AG04449 (cell line): ENCODE results near the gene AZU1.
"Not testable (repeated sequence)": the region's sequence is repeated elsewhere in the genome, so short reads cannot be mapped to it uniquely, and the experiment has no call there.

Source experiments
- CTCF ChIA-PET: fragments of 350-600 bp; formaldehyde crosslinking; extraction: SDS; loops from one replicate; lab custom pipeline; 2021; ENCODE audit warnings: antibody characterized with exemption; lab: Yijun Ruan, JAX
- POLR2A ChIA-PET: fragments of 400-600, 350-600 bp; formaldehyde crosslinking; extraction: SDS; loops from one replicate; lab custom pipeline; 2020; ENCODE audit warnings: antibody characterized with exemption, inconsistent platforms; lab: Yijun Ruan, JAX
- DNase-seq: peaks from one replicate; pipeline ENCODE4 v3.0.0-alpha.2; 2010; ENCODE audit warnings: low read depth, low spot score
- H3K4me3 ChIP-seq: 2 replicates; pipeline ENCODE4 v1.5.1; 2011; ENCODE audit warnings: low read depth, mild to moderate bottlenecking, control low read depth, low read length
- TF ChIP-seq, protein P1 (sequence below): IDR thresholded peaks from one replicate; pipeline ENCODE4 v1.5.1; 2011; ENCODE audit warnings: mild to moderate bottlenecking, moderate library complexity, low read length, control low read depth, inconsistent platforms; ENCODE audit not compliant: insufficient read depth; ENCODE audit errors: missing control alignments

Gene AZU1

DNA sequence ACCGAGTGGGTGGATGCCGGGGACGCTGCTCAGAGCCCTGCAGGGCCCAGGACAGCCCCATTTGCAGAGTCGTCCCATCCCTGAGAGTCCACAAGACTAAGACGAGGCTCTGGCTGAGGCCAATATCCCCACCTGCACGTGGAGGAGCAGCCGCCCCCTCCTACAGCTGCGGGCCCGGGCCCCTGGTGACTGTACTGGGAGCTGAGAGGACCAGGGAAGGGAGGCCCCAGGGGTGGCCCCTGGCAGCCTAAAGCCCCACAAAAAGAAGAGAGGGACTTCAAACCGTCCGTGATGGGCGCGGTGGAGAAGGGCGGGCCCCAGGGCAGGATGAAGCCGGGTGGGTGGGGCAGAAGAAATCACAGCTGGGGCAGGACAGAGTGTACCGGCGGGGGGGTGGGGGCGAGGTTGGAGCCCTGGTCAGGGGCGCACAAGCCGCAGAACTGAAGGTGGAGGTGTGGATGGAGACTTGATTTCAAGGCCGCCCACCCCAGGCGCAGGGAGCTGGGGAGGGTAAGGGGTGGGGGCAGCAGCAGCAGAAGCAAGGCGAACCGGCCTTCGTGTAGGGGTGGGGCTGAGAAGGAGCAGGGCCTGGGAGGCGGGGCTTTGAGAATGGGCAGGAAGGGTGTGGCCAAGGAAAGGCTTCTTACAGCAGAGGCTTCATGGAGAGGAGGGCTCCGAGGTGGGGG, 44.8 kb downstream of the AZU1 start:
- ChIA-PET POLR2A (no interaction called here), CTCF (no interaction called here)
- H3K4me3 ChIP-seq = no peak overlapping the region
- TF ChIP-seq, protein P1, sequence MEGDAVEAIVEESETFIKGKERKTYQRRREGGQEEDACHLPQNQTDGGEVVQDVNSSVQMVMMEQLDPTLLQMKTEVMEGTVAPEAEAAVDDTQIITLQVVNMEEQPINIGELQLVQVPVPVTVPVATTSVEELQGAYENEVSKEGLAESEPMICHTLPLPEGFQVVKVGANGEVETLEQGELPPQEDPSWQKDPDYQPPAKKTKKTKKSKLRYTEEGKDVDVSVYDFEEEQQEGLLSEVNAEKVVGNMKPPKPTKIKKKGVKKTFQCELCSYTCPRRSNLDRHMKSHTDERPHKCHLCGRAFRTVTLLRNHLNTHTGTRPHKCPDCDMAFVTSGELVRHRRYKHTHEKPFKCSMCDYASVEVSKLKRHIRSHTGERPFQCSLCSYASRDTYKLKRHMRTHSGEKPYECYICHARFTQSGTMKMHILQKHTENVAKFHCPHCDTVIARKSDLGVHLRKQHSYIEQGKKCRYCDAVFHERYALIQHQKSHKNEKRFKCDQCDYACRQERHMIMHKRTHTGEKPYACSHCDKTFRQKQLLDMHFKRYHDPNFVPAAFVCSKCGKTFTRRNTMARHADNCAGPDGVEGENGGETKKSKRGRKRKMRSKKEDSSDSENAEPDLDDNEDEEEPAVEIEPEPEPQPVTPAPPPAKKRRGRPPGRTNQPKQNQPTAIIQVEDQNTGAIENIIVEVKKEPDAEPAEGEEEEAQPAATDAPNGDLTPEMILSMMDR = no peak
- DNase-seq = no peak

DNA sequence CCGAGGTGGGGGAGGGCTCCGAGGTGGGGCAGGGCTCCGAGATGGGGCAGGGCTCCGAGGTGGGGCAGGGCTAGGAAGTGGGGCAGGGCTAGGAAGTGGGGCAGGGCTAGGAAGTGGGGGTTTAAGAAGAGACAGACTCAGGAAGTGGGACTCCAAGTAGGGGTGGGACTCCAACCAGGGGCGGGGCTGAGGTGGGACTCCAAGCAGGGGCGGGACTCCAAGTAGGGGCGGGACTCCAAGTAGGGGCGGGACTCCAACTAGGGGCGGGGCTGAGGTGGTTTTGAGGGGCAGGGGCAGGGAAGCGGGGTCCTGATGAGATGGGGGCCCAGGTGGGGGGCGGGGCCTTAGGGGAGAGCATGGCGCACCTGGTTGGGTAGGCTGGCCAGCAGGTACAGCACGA, 45.4 kb downstream of the AZU1 start:
- no peak for DNase-seq
- CTCF ChIA-PET = interaction anchor here (0.6 to 1.5 kb wide), 2 partner anchors 9 to 103 kb away, joined by 3 read pairs; no protein-coding TSS in a partner anchor
- POLR2A ChIA-PET = no interaction called here
- TF ChIP-seq, protein P1 = no peak
- no peak overlapping the region for H3K4me3 ChIP-seq

DNA sequence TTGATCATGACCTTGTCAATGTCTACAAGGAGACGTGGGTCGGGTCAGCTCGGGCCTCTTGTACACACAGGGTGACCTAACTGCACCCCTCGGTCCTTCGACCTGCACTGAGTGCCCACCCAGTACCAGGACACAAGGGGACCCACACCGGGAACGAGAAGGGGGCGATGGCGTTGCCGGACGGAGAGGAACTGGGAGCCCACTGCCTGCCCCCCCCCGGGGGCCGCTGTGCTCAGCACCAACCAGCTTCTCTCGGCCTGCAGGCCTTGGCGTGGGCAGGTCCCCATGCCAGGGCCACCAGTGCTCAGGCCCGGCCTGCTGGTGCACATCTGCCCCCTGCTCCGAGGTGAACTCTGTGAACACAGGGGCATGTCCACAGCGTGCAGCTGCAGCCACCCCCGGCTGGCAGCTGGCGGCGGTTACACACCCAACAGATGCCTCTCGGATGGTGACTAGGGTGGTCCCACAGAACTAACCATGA, 46.0 kb downstream of the AZU1 start:
- POLR2A ChIA-PET = no interaction called here
- TF ChIP-seq, protein P1 = no peak

DNA sequence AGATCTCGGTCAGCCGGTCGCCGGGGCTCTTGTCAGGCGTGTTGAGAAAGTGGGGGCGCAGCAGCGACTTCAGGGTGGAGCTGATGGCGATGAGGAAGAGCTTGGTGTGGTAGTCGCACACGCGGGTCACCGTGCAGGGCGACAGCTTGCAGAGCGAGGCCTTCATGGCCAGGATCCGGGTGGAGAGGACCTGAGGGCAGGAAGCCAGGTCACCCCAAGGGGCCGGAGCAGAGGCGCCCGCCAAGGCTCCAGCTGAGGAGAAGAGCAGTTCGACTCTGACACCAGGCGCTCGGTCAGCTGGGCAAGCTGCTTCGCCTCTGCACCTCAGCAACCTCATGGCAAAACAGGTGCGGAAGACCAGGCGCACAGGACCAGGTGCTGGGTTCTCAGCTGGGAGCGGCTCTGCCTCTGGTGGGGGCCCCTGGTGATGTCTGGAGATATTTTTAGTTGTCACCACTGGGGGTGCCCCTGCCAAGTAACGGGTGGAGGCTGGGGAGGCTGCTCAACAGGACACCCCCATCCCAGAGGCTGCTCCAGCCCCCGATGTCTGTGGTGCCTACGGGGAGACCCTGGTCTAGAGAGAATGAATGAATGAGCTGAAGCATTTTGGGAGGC, 47.7 kb downstream of the AZU1 start:
- ChIA-PET POLR2A (no interaction called here), CTCF (interaction anchor here (0.9 to 1.7 kb wide), 2 partner anchors 19 to 107 kb away, joined by 3 to 7 read pairs; no protein-coding TSS in a partner anchor)
- TF ChIP-seq, protein P1 = no peak
- H3K4me3 ChIP-seq = no peak overlapping the region
- DNase-seq = no peak

More for the DNA sequence above, 46.0 kb downstream of the AZU1 start:
- CTCF ChIA-PET = interaction anchor here (0.6 to 1.5 kb wide), 2 partner anchors 9 to 104 kb away, joined by 3 read pairs; no protein-coding TSS in a partner anchor
- DNase-seq = no peak
- H3K4me3 ChIP-seq = no peak overlapping the region

DNA sequence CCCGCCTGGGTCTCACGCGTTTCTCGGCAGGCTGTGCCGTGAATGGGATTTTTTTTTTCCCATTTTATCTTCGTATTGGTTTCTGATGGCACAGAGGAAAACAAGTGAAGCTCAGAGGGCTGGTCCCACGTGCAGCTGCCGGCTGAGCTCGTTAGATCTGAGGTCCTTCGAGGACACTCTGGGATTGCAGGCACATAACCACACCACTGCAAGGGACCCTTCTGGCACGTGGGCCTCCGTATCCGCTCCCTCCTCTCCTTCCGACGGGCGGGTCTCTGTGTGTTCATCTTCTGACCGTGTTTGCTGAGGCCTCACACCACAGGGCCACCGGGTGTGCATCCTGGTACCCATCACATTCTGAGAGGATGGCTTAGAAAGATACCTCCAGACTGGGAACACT, 48.5 kb downstream of the AZU1 start:
- no peak for DNase-seq
- no peak overlapping the region for H3K4me3 ChIP-seq
- CTCF ChIA-PET = no interaction called here
- TF ChIP-seq, protein P1 = no peak
- POLR2A ChIA-PET = no interaction called here

DNA sequence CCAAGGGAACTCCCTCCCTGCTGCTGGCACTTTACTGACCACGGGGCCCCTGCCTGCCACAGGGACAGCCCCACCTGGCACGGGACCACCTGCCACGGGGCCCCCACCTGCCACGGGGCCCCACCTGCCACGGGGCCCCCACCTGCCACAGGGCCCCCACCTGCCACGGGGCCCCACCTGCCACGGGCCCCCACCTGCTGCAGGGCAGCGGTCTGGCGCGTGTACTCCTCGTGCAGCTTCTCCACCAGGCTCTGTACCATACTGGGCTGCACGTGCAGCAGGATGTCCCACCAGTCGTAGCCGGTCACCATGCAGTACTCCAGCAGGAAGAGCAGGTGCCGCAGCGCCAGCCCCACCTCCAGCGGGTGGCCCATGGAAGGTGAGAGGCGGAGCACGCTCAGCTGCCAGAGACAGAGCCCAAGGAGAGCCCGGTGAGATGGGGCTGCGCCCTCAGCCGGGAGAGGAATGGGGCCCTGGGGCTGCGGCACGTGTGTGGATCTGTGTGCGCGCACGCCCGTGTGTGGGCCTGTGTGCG, 49.2 kb downstream of the AZU1 start:
- H3K4me3 ChIP-seq = no peak overlapping the region
- ChIA-PET CTCF (no interaction called here), POLR2A (no interaction called here)
- TF ChIP-seq, protein P1 = no peak
- no peak for DNase-seq

DNA sequence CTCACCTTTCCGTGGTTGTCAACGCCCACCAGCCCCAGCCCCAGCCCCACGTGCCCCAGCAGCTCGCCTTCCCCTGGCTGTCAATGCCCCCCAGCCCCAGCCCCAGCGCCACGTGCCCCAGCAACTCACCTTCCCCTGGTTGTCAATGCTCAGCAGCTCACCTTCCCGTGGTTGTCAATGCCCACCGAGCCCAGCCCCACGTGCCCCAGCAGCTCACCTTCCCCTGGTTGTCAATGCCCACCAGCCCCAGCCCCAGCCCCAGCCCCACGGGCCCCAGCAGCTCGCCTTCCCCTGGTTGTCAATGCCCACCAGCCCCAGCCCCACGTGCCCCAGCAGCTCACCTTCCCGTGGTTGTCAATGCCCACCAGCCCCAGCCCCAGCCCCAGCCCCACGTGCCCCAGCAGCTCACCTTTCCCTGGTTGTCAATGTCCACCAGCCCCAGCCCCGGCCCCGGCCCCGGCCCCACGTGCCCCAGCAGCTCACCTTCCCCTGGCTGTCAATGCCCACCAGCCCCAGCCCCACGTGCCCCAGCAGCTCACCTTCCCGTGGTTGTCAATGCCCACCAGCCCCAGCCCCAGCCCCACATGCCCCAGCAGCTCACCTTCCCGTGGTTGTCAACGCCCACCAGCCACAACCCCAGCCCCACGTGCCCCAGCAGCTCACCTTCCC, 50.5 kb downstream of the AZU1 start:
- CTCF ChIA-PET, H3K4me3 ChIP-seq, DNase-seq: not testable (repeated sequence)
- POLR2A ChIA-PET = interaction anchor here (1.2 kb wide), 1 partner anchor 15 kb away, joined by 7 read pairs; the partner anchor contains the start of genes MED16 and RNU6-9
